ENCODE data around the gene MAP2.
A peak's percentile ranks its signal among the peaks of the same experiment; 100 is the strongest.
"Not testable (repeated sequence)": the region's sequence is repeated elsewhere in the genome, so short reads cannot be mapped to it uniquely, and the experiment has no call there.

MAP2 gene

GRCh38 chr2:209492296-209492695 lies 68.4 kb downstream of the MAP2 start:
- not testable (repeated sequence) for DNase-seq

GRCh38 chr2:209495068-209495620 lies 71.3 kb downstream of the MAP2 start:
- DNase-seq: not testable (repeated sequence)

- DNase-seq: no peak
Observed at GRCh38 chr2:209495855-209496585, 72.2 kb downstream of the MAP2 start.

GRCh38 chr2:209496586-209496982 lies 72.7 kb downstream of the MAP2 start:
- DNase-seq: no peak

GRCh38 chr2:209498614-209499013 lies 74.8 kb downstream of the MAP2 start:
- no peak for DNase-seq

- DNase-seq: no peak
Observed at GRCh38 chr2:209499069-209499468, 75.2 kb downstream of the MAP2 start.

- DNase-seq: no peak
Observed at GRCh38 chr2:209501579-209501978, 77.7 kb downstream of the MAP2 start.

GRCh38 chr2:209505410-209505809 lies 81.6 kb downstream of the MAP2 start:
- DNase-seq: no peak

GRCh38 chr2:209508255-209508654 lies 84.4 kb downstream of the MAP2 start:
- DNase-seq: no peak

GRCh38 chr2:209511637-209512036 lies 87.8 kb downstream of the MAP2 start:
- no peak for DNase-seq

GRCh38 chr2:209512971-209513370 lies 89.1 kb downstream of the MAP2 start:
- DNase-seq: no peak

GRCh38 chr2:209517436-209517835 lies 93.6 kb downstream of the MAP2 start:
- no peak for DNase-seq

GRCh38 chr2:209519271-209519670 lies 95.4 kb downstream of the MAP2 start:
- no peak for DNase-seq

GRCh38 chr2:209519906-209520305 lies 96.1 kb downstream of the MAP2 start:
- DNase-seq: peak; percentile 84

- no peak for DNase-seq
Observed at GRCh38 chr2:209523041-209523740, 99.3 kb downstream of the MAP2 start.

- DNase-seq: no peak
Observed at GRCh38 chr2:209523867-209524266, 100.0 kb downstream of the MAP2 start.

GRCh38 chr2:209525331-209525730 lies 101.5 kb downstream of the MAP2 start:
- DNase-seq: no peak

- DNase-seq: no peak
Observed at GRCh38 chr2:209525834-209526281, 102.0 kb downstream of the MAP2 start.

GRCh38 chr2:209526561-209526960 lies 102.7 kb downstream of the MAP2 start:
- DNase-seq: no peak

GRCh38 chr2:209529579-209529978 lies 105.7 kb downstream of the MAP2 start:
- no peak for DNase-seq

GRCh38 chr2:209532321-209532720 lies 108.5 kb downstream of the MAP2 start:
- no peak for DNase-seq

GRCh38 chr2:209533391-209533790 lies 109.5 kb downstream of the MAP2 start:
- no peak for DNase-seq

GRCh38 chr2:209534228-209534627 lies 110.4 kb downstream of the MAP2 start:
- no peak for DNase-seq

- DNase-seq: no peak
Observed at GRCh38 chr2:209536363-209536762, 112.5 kb downstream of the MAP2 start.
